Measurements from ENCODE around the gene ST6GALNAC2. TPM values are rescaled to one million over a fixed set of nuclear protein-coding genes. Genes with fewer than 3 reads are reported as not detected.

Gene ST6GALNAC2
- total RNA-seq (10 to 100 TPM; 17.5 to 30.2 TPM), polyA plus RNA-seq (ENCODE audit: insufficient read length in 6 of 6) (1 to 10 TPM; 2.1 to 5.1 (median 4.3) TPM)
- long read RNA-seq, donor 1: 0 reads
- long read RNA-seq, donor 2: 0 reads
- long read RNA-seq, donor 3: 0 reads
- long read RNA-seq, donor 4, transcript ST6GALNAC2-201 (9 exons, 2,170 nt): major isoform, 9 of 19 reads
- long read RNA-seq, donor 4, partial matches to known transcripts: 0 of 19 reads
- long read RNA-seq, donor 4, other reads (novel, unspliced or antisense): 10 of 19 reads
- long read RNA-seq, donor 5, partial matches to known transcripts: 0 of 3 reads
- long read RNA-seq, donor 5, other reads (novel, unspliced or antisense): 0 of 3 reads
- long read RNA-seq, donor 6: 0 reads
- long read RNA-seq, donor 7: 0 reads
- long read RNA-seq, donor 8: 0 reads
- long read RNA-seq, donor 9: 0 reads
- long read RNA-seq, donor 10, partial matches to known transcripts: 2 of 7 reads
- long read RNA-seq, donor 10, other reads (novel, unspliced or antisense): 4 of 7 reads
- long read RNA-seq, donor 11: 0 reads
- long read RNA-seq, donor 12, partial matches to known transcripts: 0 of 1 reads
- long read RNA-seq, donor 12, other reads (novel, unspliced or antisense): 0 of 1 reads

- intact Hi-C loops (cut with DNase I): no loop called here
- Histone ChIP-seq H3K27ac (peak within 1 kb of the TSS; percentile 75 to 82), H3K4me1 (peaks cover 3 to 30% of the 10 kb centered on the region in 2 donors), H3K4me3 (peak within 1 kb of the TSS; percentile 55 to 74), H3K9me3 (no peaks in the 10 kb centered on the region), H3K36me3 (no peaks in the 10 kb centered on the region), H3K27me3 (peaks cover 6 to 42% of the 10 kb centered on the region in 2 donors)
- peak; percentile 31 to 96 (median 80) for DNase-seq
- peak; percentile 92 for ATAC-seq
- peak; percentile 13 to 21 for TF ChIP-seq CTCF (IDR thresholded peaks at IDR 0.05)
Measured at GRCh38 chr17:76585649-76586593, at the start of gene ST6GALNAC2. ST6GALNAC2 (minus strand) TSS chr17:76585860; CDS start chr17:76585808, 52 bp downstream.

GRCh38 chr17:76635039-76635438 lies 49.4 kb upstream of the ST6GALNAC2 start:
- Histone ChIP-seq H3K4me3 (no peak overlapping the region), H3K4me1 (peaks cover 0 to 2% of the 10 kb centered on the region in 2 donors), H3K27ac (no peak overlapping the region), H3K9me3 (no peaks in the 10 kb centered on the region), H3K36me3 (no peaks in the 10 kb centered on the region), H3K27me3 (no peaks in the 10 kb centered on the region)
- DNase-seq (no peak), ATAC-seq (no peak)
- no peak for TF ChIP-seq CTCF (IDR thresholded peaks at IDR 0.05)
- intact Hi-C loops (cut with DNase I): no loop called here

- no peak overlapping the region for H3K4me3 ChIP-seq
- intact Hi-C loops (cut with DNase I): no loop called here
- TF ChIP-seq CTCF (IDR thresholded peaks at IDR 0.05): no peak
- H3K4me1 ChIP-seq: no peaks in the 10 kb centered on the region
- H3K27ac ChIP-seq: no peak overlapping the region
- ATAC-seq (no peak), DNase-seq (no peak)
- H3K36me3 ChIP-seq: no peaks in the 10 kb centered on the region
- no peaks in the 10 kb centered on the region for H3K9me3 ChIP-seq
- H3K27me3 ChIP-seq: no peaks in the 10 kb centered on the region
Measured at GRCh38 chr17:76633628-76634328, 48.1 kb upstream of the ST6GALNAC2 start.

GRCh38 chr17:76631821-76632565 lies 46.3 kb upstream of the ST6GALNAC2 start:
- Histone ChIP-seq H3K27ac (peak overlapping the region in 1 of 2 donors; percentile 13), H3K27me3 (no peaks in the 10 kb centered on the region), H3K9me3 (no peaks in the 10 kb centered on the region), H3K4me3 (no peak overlapping the region), H3K4me1 (no peaks in the 10 kb centered on the region), H3K36me3 (peaks cover 0 to 3% of the 10 kb centered on the region in 2 donors)
- ATAC-seq (peak; percentile 95), DNase-seq (peak in 2 of 4 donors; percentile 61 to 79)
- no peak for TF ChIP-seq CTCF (IDR thresholded peaks at IDR 0.05)
- intact Hi-C loops (cut with DNase I): no loop called here
